Camera-type eye (tissue), 1 donor: ENCODE results near the gene TSC22D3. TPM values are rescaled to one million over a fixed set of nuclear protein-coding genes. Genes with fewer than 3 reads are reported as not detected.

ENCODE experiments used
- total RNA-seq: library from RNA; depleted of rRNA; stranded (reverse); fragments of >200 nt; gene quantifications from one replicate; pipeline ENCODE4 v1.2.3, GENCODE V29; 2014

TSC22D3 gene
- total RNA-seq: 94.8 TPM

DNA sequence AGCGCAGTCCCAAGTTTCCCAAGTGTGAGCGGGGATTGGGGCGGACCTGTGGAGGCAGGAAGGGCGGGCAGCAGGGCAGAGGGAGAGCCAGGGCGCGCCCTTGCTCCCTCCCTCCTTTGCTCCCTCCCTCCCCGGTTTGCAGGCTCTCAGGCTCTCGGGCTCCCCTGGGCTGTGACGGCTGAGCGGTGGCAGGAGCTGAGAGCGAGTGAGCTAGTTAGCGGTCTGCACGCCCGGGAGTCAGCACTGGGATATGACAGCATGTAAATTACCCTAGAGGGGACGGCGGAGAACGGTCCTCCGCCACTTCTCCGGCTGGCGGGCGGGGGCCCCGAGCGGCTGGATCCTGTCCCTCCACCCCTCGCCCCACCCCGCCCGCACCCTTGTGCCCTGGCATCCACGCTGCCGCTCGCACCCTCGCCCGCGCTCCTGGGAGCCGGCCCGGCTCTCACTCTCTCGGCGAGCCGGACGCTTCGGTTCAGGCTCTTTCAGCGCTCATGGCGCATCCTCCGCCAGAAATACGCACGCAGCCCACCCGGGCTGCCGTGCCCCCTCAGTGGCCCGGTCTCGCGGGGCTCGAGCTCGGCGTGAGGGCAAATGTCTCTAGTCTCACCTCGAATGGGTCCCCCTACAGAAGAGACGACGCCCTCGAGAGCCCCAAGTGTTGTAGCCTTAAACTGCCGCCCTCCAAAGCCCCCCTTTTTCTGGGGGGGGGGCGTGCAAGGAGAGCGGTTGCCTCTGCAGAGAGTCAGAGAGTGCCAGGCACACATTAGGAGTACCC lies at the start of gene TSC22D3:
Gene TSC22D3 (minus strand): TSS at position 54 of the 778 bp plus-strand sequence. CDS start 368 bp downstream, outside the sequence.

DNA sequence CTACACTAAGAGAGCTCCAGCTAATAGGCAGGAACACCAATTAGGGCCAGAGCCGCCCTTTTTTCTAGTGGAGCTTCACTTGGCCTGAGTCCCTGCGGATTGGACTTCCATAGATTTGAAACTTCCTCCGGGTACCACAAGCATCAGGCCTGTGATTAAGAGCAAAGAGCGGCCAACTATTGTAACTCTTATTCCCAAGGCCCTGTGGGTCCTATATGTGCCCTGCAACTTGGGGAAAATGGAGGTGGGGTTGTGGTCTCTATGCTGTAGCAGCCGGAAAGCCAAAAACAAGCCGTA lies 1.9 kb upstream of the TSC22D3 start, which contains the start of gene NCBP2L:
Gene NCBP2L (plus strand): TSS at position 198 of the 297 bp plus-strand sequence. CDS start 16,488 bp downstream, outside the sequence.

Other genes starting within 250 kb of the TSC22D3 start
- gene PRPS1, start 147.3 kb downstream of the TSC22D3 start, total RNA-seq: 33.0 TPM
- gene NCBP2L, start 1.9 kb upstream of the TSC22D3 start, total RNA-seq: not detected
- gene MID2, start 50.1 kb upstream of the TSC22D3 start, total RNA-seq: 21.8 TPM
- gene TEX13B, start 206.6 kb upstream of the TSC22D3 start, total RNA-seq: not detected